ENCODE data around the gene ZYG11B. TPM values are rescaled to one million over a fixed set of nuclear protein-coding genes. Genes with fewer than 3 reads are reported as not detected.
"Not testable (repeated sequence)": the region's sequence is repeated elsewhere in the genome, so short reads cannot be mapped to it uniquely, and the experiment has no call there.

The ZYG11B gene
- total RNA-seq, 4 donors from 2014 or later: 23.4 to 46.2 (median 42.1) TPM

- TF ChIP-seq CTCF (IDR thresholded peaks at IDR 0.05): no peak
- DNase-seq (ENCODE audit: low spot score): no peak
- ATAC-seq (ENCODE audit: low FRiP score): no peak
These were observed 42.8 kb upstream of the ZYG11B start for GRCh38 chr1:52683367-52683940.

- no peak for DNase-seq (ENCODE audit: low spot score)
- no peak for ATAC-seq (ENCODE audit: low FRiP score)
- no peak for TF ChIP-seq CTCF (IDR thresholded peaks at IDR 0.05)
These were observed 41.7 kb upstream of the ZYG11B start for GRCh38 chr1:52684545-52684944.

GRCh38 chr1:52686261-52686751, 39.9 kb upstream of the ZYG11B start:
- not testable (repeated sequence) for ATAC-seq (ENCODE audit: low FRiP score)
- DNase-seq (ENCODE audit: low spot score): peak; percentile 31

GRCh38 chr1:52686830-52687229, 39.4 kb upstream of the ZYG11B start:
- no peak for DNase-seq (ENCODE audit: low spot score)
- no peak for TF ChIP-seq CTCF (IDR thresholded peaks at IDR 0.05)
- ATAC-seq (ENCODE audit: low FRiP score): no peak

- no peak for DNase-seq (ENCODE audit: low spot score)
- ATAC-seq (ENCODE audit: low FRiP score): no peak
- no peak for TF ChIP-seq CTCF (IDR thresholded peaks at IDR 0.05)
These were observed 34.4 kb upstream of the ZYG11B start for GRCh38 chr1:52691821-52692220.

GRCh38 chr1:52692697-52693096, 33.6 kb upstream of the ZYG11B start:
- TF ChIP-seq CTCF (IDR thresholded peaks at IDR 0.05): no peak
- ATAC-seq (ENCODE audit: low FRiP score): no peak
- no peak for DNase-seq (ENCODE audit: low spot score)

- ATAC-seq (ENCODE audit: low FRiP score); DNase-seq (ENCODE audit: low spot score): not testable (repeated sequence)
These were observed 32.9 kb upstream of the ZYG11B start for GRCh38 chr1:52693351-52693750.

GRCh38 chr1:52693843-52694242, 32.4 kb upstream of the ZYG11B start:
- no peak for DNase-seq (ENCODE audit: low spot score)
- TF ChIP-seq CTCF (IDR thresholded peaks at IDR 0.05): no peak
- ATAC-seq (ENCODE audit: low FRiP score): no peak

All from omental fat pad (tissue), 4 donors.